Measurements from ENCODE around the gene IMMP2L. TPM values are rescaled to one million over a fixed set of nuclear protein-coding genes. Genes with fewer than 3 reads are reported as not detected.

The IMMP2L gene
- total RNA-seq, 1 donor from 2014 or later = 17.8 TPM

- H3K36me3 ChIP-seq = no peaks in the 10 kb centered on the region
- H3K27me3 ChIP-seq (ENCODE audit: low read depth) = no peaks in the 10 kb centered on the region
- no peak for TF ChIP-seq CTCF (IDR thresholded peaks at IDR 0.05; ENCODE audit: borderline replicate concordance)
- intact Hi-C loops (cut with micrococcal nuclease) = no loop called here
- H3K4me1 ChIP-seq = no peaks in the 10 kb centered on the region
- no peaks in the 10 kb centered on the region for H3K9me3 ChIP-seq (replicated peaks)
- no peak for DNase-seq
- no peak overlapping the region for H3K4me3 ChIP-seq
- H3K27ac ChIP-seq (replicated peaks) = no peak overlapping the region
Measured at GRCh38 chr7:111357691-111358090, 204.6 kb downstream of the IMMP2L start.

DNA sequence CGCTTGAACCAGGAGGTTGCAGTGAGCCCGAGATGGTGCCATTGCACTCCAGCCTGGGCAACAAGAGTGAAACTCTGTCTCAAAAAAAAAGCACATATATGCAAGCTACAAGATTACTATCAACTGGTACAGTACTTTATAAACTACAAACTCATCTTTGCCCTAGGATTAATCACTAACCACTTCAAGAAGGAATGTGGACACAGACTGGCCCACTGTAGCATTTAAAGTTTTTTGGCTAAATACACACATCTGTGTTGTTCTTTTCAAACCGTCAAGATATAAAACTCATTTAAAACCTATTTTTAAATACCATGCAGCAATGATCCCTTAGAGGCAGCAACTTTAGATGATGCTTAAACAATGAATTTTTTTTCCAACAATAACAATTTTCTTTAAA lies 205.4 kb downstream of the IMMP2L start:
- no peaks in the 10 kb centered on the region for H3K27me3 ChIP-seq (ENCODE audit: low read depth)
- no peaks in the 10 kb centered on the region for H3K4me1 ChIP-seq
- no peaks in the 10 kb centered on the region for H3K9me3 ChIP-seq (replicated peaks)
- H3K27ac ChIP-seq (replicated peaks) = no peak overlapping the region
- no peak for TF ChIP-seq CTCF (IDR thresholded peaks at IDR 0.05; ENCODE audit: borderline replicate concordance)
- no peak for DNase-seq
- no peaks in the 10 kb centered on the region for H3K36me3 ChIP-seq
- intact Hi-C loops (cut with micrococcal nuclease) = no loop called here
- no peak overlapping the region for H3K4me3 ChIP-seq

GRCh38 chr7:111352319-111352718 lies 210.0 kb downstream of the IMMP2L start:
- no peak for TF ChIP-seq CTCF (IDR thresholded peaks at IDR 0.05; ENCODE audit: borderline replicate concordance)
- intact Hi-C loops (cut with micrococcal nuclease) = no loop called here
- Histone ChIP-seq H3K27me3 (ENCODE audit: low read depth) (no peaks in the 10 kb centered on the region), H3K4me3 (no peak overlapping the region), H3K36me3 (no peaks in the 10 kb centered on the region), H3K27ac (replicated peaks) (no peak overlapping the region), H3K9me3 (replicated peaks) (no peaks in the 10 kb centered on the region), H3K4me1 (no peaks in the 10 kb centered on the region)
- no peak for DNase-seq

GRCh38 chr7:111346219-111346618 lies 216.1 kb downstream of the IMMP2L start:
- Histone ChIP-seq H3K36me3 (peaks cover 6% of the 10 kb centered on the region), H3K27ac (replicated peaks) (no peak overlapping the region), H3K4me3 (no peak overlapping the region), H3K4me1 (no peaks in the 10 kb centered on the region), H3K9me3 (replicated peaks) (peaks cover 35% of the 10 kb centered on the region), H3K27me3 (ENCODE audit: low read depth) (no peaks in the 10 kb centered on the region)
- intact Hi-C loops (cut with micrococcal nuclease) = no loop called here
- DNase-seq = no peak
- TF ChIP-seq CTCF (IDR thresholded peaks at IDR 0.05; ENCODE audit: borderline replicate concordance) = no peak

DNA sequence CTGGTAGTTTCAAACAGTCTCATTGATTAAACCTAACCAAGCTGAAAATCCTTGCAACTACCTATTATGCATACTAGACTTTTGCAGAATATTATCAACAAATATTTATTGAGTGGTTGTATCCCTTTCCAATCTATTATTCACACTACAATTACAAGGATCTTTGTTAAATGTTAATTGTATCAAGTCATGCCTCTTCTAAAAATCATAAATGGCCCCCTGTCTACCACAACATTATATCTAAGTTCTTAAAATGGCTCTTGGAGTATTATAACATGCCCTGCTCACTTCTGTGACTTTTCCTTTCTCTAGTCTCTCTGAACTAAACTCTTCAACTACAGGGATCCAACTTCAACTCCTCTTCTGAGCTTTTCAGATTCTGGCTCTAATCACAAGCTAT lies 219.3 kb downstream of the IMMP2L start:
- Histone ChIP-seq H3K36me3 (peaks cover 6% of the 10 kb centered on the region), H3K9me3 (replicated peaks) (peaks cover 35% of the 10 kb centered on the region), H3K4me1 (no peaks in the 10 kb centered on the region), H3K4me3 (no peak overlapping the region), H3K27me3 (ENCODE audit: low read depth) (no peaks in the 10 kb centered on the region), H3K27ac (replicated peaks) (no peak overlapping the region)
- intact Hi-C loops (cut with micrococcal nuclease) = no loop called here
- no peak for TF ChIP-seq CTCF (IDR thresholded peaks at IDR 0.05; ENCODE audit: borderline replicate concordance)
- DNase-seq = no peak

GRCh38 chr7:111339006-111339405 lies 223.3 kb downstream of the IMMP2L start:
- H3K4me1 ChIP-seq = no peaks in the 10 kb centered on the region
- no peak overlapping the region for H3K4me3 ChIP-seq
- peaks cover 6% of the 10 kb centered on the region for H3K36me3 ChIP-seq
- no peaks in the 10 kb centered on the region for H3K27me3 ChIP-seq (ENCODE audit: low read depth)
- no peak for DNase-seq
- H3K9me3 ChIP-seq (replicated peaks) = peaks cover 26% of the 10 kb centered on the region
- no peak for TF ChIP-seq CTCF (IDR thresholded peaks at IDR 0.05; ENCODE audit: borderline replicate concordance)
- no peak overlapping the region for H3K27ac ChIP-seq (replicated peaks)
- intact Hi-C loops (cut with micrococcal nuclease) = no loop called here

Data from left ventricle myocardium inferior (tissue), 1 donor.